Activated naive CD8-positive, alpha-beta T cell treated with anti-CD3 and anti-CD28 coated beads for 36 hours (primary cell): ENCODE results near the gene SLC12A2. TPM values are rescaled to one million over a fixed set of nuclear protein-coding genes. Genes with fewer than 3 reads are reported as not detected.

ENCODE experiments used
- DNase-seq: peaks from one replicate; pipeline ENCODE4 v3.0.0; 2021
- H3K27ac Mint-ChIP-seq: one replicate; pipeline ENCODE4 v1.8.0; 2022; ENCODE audit warnings: mild to moderate bottlenecking, moderate library complexity, mixed read lengths
- H3K27me3 Mint-ChIP-seq: one replicate; pipeline ENCODE4 v1.8.0; 2022; ENCODE audit warnings: mild to moderate bottlenecking, mixed read lengths
- H3K36me3 Mint-ChIP-seq: one replicate; pipeline ENCODE4 v1.8.0; 2021; ENCODE audit warnings: mild to moderate bottlenecking, mixed read lengths
- H3K4me1 Mint-ChIP-seq: one replicate; pipeline ENCODE4 v1.8.0; 2021; ENCODE audit warnings: mixed read lengths
- H3K4me3 Mint-ChIP-seq: one replicate; pipeline ENCODE4 v1.8.0; 2022; ENCODE audit warnings: mild to moderate bottlenecking, moderate library complexity, mixed read lengths
- H3K9me3 Mint-ChIP-seq: one replicate; pipeline ENCODE4 v1.8.0; 2022; ENCODE audit warnings: mixed read lengths
- total RNA-seq, 2 experiments: library from RNA; stranded (reverse); gene quantifications; one replicate each; pipeline ENCODE4 v1.2.3, GENCODE V29; 2021

The SLC12A2 gene
- total RNA-seq, result 10 to 100 TPM; 16.9 to 18.5 TPM

GRCh38 chr5:128083033-128083810 lies at the start of gene SLC12A2:
SLC12A2 (plus strand) TSS chr5:128083766; CDS start chr5:128083955, 189 bp downstream.
- H3K4me3 Mint-ChIP-seq, result peak within 1 kb of the TSS; percentile 93
- DNase-seq, result peak; percentile 91
- H3K4me1 Mint-ChIP-seq, result peaks cover 57% of the 10 kb centered on the region
- H3K27ac Mint-ChIP-seq, result peak within 1 kb of the TSS; percentile 94
- no peaks in the 10 kb centered on the region for H3K27me3 Mint-ChIP-seq
- peaks cover 3% of the 10 kb centered on the region for H3K9me3 Mint-ChIP-seq
- H3K36me3 Mint-ChIP-seq, result peaks cover 40% of the 10 kb centered on the region

GRCh38 chr5:128035689-128036088 lies 47.9 kb upstream of the SLC12A2 start:
- Mint-ChIP-seq H3K9me3 (peaks cover 6% of the 10 kb centered on the region), H3K36me3 (peaks cover 38% of the 10 kb centered on the region), H3K4me1 (no peaks in the 10 kb centered on the region), H3K27ac (no peak overlapping the region), H3K27me3 (no peaks in the 10 kb centered on the region), H3K4me3 (no peak overlapping the region)
- no peak for DNase-seq

- H3K4me3 Mint-ChIP-seq, result no peak overlapping the region
- H3K4me1 Mint-ChIP-seq, result no peaks in the 10 kb centered on the region
- peaks cover 30% of the 10 kb centered on the region for H3K36me3 Mint-ChIP-seq
- peaks cover 5% of the 10 kb centered on the region for H3K9me3 Mint-ChIP-seq
- DNase-seq, result no peak
- H3K27ac Mint-ChIP-seq, result no peak overlapping the region
- no peaks in the 10 kb centered on the region for H3K27me3 Mint-ChIP-seq
Measured at GRCh38 chr5:128036950-128037349, 46.6 kb upstream of the SLC12A2 start.

- Mint-ChIP-seq H3K4me1 (no peaks in the 10 kb centered on the region), H3K4me3 (no peak overlapping the region), H3K27ac (no peak overlapping the region), H3K36me3 (peaks cover 30% of the 10 kb centered on the region), H3K27me3 (no peaks in the 10 kb centered on the region), H3K9me3 (peaks cover under 1% of the 10 kb centered on the region)
- DNase-seq, result no peak
Measured at GRCh38 chr5:128038643-128039042, 44.9 kb upstream of the SLC12A2 start.

- Mint-ChIP-seq H3K9me3 (peaks cover 2% of the 10 kb centered on the region), H3K4me3 (no peak overlapping the region), H3K27ac (no peak overlapping the region), H3K36me3 (peaks cover 18% of the 10 kb centered on the region), H3K4me1 (no peaks in the 10 kb centered on the region), H3K27me3 (no peaks in the 10 kb centered on the region)
- no peak for DNase-seq
Measured at GRCh38 chr5:128040927-128041326, 42.6 kb upstream of the SLC12A2 start.

- Mint-ChIP-seq H3K36me3 (peaks cover 58% of the 10 kb centered on the region), H3K9me3 (peaks cover 13% of the 10 kb centered on the region), H3K27ac (no peak overlapping the region), H3K27me3 (no peaks in the 10 kb centered on the region), H3K4me3 (no peak overlapping the region), H3K4me1 (peaks cover 6% of the 10 kb centered on the region)
- no peak for DNase-seq
Measured at GRCh38 chr5:128052780-128053179, 30.8 kb upstream of the SLC12A2 start.

GRCh38 chr5:128053291-128053954 lies 30.1 kb upstream of the SLC12A2 start:
- peaks cover 56% of the 10 kb centered on the region for H3K36me3 Mint-ChIP-seq
- peaks cover 12% of the 10 kb centered on the region for H3K9me3 Mint-ChIP-seq
- peaks cover 4% of the 10 kb centered on the region for H3K4me1 Mint-ChIP-seq
- no peak overlapping the region for H3K27ac Mint-ChIP-seq
- no peak for DNase-seq
- H3K4me3 Mint-ChIP-seq, result no peak overlapping the region
- H3K27me3 Mint-ChIP-seq, result no peaks in the 10 kb centered on the region

GRCh38 chr5:128060644-128061385 lies 22.8 kb upstream of the SLC12A2 start:
- no peak for DNase-seq
- Mint-ChIP-seq H3K27ac (no peak overlapping the region), H3K9me3 (no peaks in the 10 kb centered on the region), H3K27me3 (no peaks in the 10 kb centered on the region), H3K36me3 (peaks cover 27% of the 10 kb centered on the region), H3K4me3 (no peak overlapping the region), H3K4me1 (no peaks in the 10 kb centered on the region)

- Mint-ChIP-seq H3K36me3 (peaks cover 21% of the 10 kb centered on the region), H3K4me3 (no peak overlapping the region), H3K9me3 (no peaks in the 10 kb centered on the region), H3K27ac (no peak overlapping the region), H3K27me3 (no peaks in the 10 kb centered on the region), H3K4me1 (peaks cover 3% of the 10 kb centered on the region)
- no peak for DNase-seq
Measured at GRCh38 chr5:128062172-128062746, 21.3 kb upstream of the SLC12A2 start.

- Mint-ChIP-seq H3K27ac (no peak overlapping the region), H3K4me3 (no peak overlapping the region)
Measured at GRCh38 chr5:128074171-128074570, 9.4 kb upstream of the SLC12A2 start.

GRCh38 chr5:128074953-128075352 lies 8.6 kb upstream of the SLC12A2 start:
- H3K4me1 Mint-ChIP-seq, result peaks cover 20% of the 10 kb centered on the region
- DNase-seq, result no peak
- no peak overlapping the region for H3K4me3 Mint-ChIP-seq
- no peaks in the 10 kb centered on the region for H3K9me3 Mint-ChIP-seq
- H3K27me3 Mint-ChIP-seq, result no peaks in the 10 kb centered on the region
- H3K27ac Mint-ChIP-seq, result no peak overlapping the region
- H3K36me3 Mint-ChIP-seq, result peaks cover 21% of the 10 kb centered on the region

More at GRCh38 chr5:128074171-128074570, 9.4 kb upstream of the SLC12A2 start:
- H3K36me3 Mint-ChIP-seq, result peaks cover 18% of the 10 kb centered on the region
- H3K4me1 Mint-ChIP-seq, result peaks cover 16% of the 10 kb centered on the region
- DNase-seq, result no peak
- no peaks in the 10 kb centered on the region for H3K27me3 Mint-ChIP-seq
- H3K9me3 Mint-ChIP-seq, result no peaks in the 10 kb centered on the region

GRCh38 chr5:128077526-128077925 lies 6.0 kb upstream of the SLC12A2 start:
- H3K27me3 Mint-ChIP-seq, result no peaks in the 10 kb centered on the region
- peaks cover 3% of the 10 kb centered on the region for H3K9me3 Mint-ChIP-seq
- H3K27ac Mint-ChIP-seq, result no peak overlapping the region
- peaks cover 37% of the 10 kb centered on the region for H3K36me3 Mint-ChIP-seq
- peaks cover 40% of the 10 kb centered on the region for H3K4me1 Mint-ChIP-seq
- no peak overlapping the region for H3K4me3 Mint-ChIP-seq
- no peak for DNase-seq

- peak overlapping the region; percentile 94 for H3K27ac Mint-ChIP-seq
- H3K4me1 Mint-ChIP-seq, result peaks cover 50% of the 10 kb centered on the region
- peaks cover 37% of the 10 kb centered on the region for H3K36me3 Mint-ChIP-seq
- H3K4me3 Mint-ChIP-seq, result peak overlapping the region; percentile 88
- H3K27me3 Mint-ChIP-seq, result no peaks in the 10 kb centered on the region
- peaks cover 3% of the 10 kb centered on the region for H3K9me3 Mint-ChIP-seq
- no peak for DNase-seq
Measured at GRCh38 chr5:128081111-128081851, 2.3 kb upstream of the SLC12A2 start.

GRCh38 chr5:128082551-128083032 lies 974 bp upstream of the SLC12A2 start:
- Mint-ChIP-seq H3K27ac (peak overlapping the region; percentile 94), H3K4me3 (peak overlapping the region; percentile 88), H3K27me3 (no peaks in the 10 kb centered on the region), H3K36me3 (peaks cover 35% of the 10 kb centered on the region), H3K4me1 (peaks cover 55% of the 10 kb centered on the region), H3K9me3 (peaks cover 3% of the 10 kb centered on the region)
- no peak for DNase-seq
